Measurements from ENCODE around the gene TMEM185B.

Gene TMEM185B

DNA sequence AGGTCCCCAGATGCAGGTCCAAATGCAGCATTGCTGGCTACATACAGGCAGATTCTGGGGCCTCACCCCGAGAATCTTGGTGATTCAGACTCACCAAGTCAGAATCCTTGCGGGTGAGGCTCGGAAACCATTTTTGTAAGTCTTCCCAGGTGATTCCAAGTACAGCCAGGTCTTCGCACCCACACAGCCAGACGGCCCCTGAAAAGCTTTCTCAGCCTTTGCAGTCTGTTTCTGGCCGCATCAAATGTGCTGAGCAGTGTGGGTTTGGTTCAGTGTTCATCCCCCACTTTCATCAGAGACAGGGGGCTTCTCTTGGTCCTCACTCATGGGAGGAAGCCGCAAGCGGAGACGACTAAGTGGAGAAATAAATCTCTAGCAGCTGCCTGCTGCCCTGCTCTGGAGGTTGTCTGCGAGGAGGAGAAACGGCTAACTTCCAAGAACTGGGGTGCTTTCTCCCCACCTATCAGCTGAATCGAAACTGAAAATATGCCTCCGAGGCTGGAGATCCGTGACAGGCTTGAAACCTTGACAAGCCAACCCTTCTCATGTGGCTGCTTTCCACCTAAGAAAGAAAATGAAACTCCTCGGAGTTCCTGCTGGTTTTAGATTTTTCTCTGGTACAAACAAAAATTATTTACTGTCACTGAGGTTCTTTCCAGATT, 8.9 kb upstream of the TMEM185B start:
- peaks cover 10% of the 10 kb centered on the region for H3K4me1 Mint-ChIP-seq
- TF ChIP-seq, protein P1, sequence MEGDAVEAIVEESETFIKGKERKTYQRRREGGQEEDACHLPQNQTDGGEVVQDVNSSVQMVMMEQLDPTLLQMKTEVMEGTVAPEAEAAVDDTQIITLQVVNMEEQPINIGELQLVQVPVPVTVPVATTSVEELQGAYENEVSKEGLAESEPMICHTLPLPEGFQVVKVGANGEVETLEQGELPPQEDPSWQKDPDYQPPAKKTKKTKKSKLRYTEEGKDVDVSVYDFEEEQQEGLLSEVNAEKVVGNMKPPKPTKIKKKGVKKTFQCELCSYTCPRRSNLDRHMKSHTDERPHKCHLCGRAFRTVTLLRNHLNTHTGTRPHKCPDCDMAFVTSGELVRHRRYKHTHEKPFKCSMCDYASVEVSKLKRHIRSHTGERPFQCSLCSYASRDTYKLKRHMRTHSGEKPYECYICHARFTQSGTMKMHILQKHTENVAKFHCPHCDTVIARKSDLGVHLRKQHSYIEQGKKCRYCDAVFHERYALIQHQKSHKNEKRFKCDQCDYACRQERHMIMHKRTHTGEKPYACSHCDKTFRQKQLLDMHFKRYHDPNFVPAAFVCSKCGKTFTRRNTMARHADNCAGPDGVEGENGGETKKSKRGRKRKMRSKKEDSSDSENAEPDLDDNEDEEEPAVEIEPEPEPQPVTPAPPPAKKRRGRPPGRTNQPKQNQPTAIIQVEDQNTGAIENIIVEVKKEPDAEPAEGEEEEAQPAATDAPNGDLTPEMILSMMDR (IDR thresholded peaks at IDR 0.05; ENCODE audit: unreplicated experiment in 3 of 3), result no peak
- peak overlapping the region; percentile 28 to 71 (median 52) for H3K27ac Mint-ChIP-seq
- H3K9me3 Mint-ChIP-seq, result no peaks in the 10 kb centered on the region
- no peaks in the 10 kb centered on the region for H3K36me3 Mint-ChIP-seq (ENCODE audit: low read depth)
- peak overlapping the region; percentile 49 to 85 (median 76) for H3K4me3 Mint-ChIP-seq
- peaks cover 42% of the 10 kb centered on the region for H3K27me3 Mint-ChIP-seq (ENCODE audit: low read depth)

DNA sequence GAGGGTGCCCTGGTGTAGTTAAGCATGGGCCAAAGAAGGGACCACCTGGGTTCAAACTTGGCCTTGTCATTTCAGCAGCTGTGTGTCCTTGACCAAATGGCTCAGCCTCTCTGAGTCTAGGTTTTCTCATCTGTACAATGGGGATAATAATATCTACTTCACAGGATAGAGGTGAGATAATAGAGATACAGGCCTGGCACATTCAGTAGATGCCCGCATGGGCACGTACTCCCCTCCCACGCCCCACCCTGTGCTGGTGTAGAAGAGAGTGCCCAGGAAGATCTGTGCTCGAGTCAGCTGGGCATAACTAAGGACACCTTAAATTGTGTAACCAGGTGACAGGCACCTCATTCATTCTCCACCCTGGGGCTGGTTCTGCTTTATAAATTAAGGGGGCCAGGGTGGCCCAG, 8.4 kb upstream of the TMEM185B start:
- TF ChIP-seq, protein P1 (IDR thresholded peaks at IDR 0.05; ENCODE audit: unreplicated experiment in 3 of 3), result no peak
- no peaks in the 10 kb centered on the region for H3K36me3 Mint-ChIP-seq (ENCODE audit: low read depth)
- peak overlapping the region in 1 of 3 experiments; percentile 71 for H3K27ac Mint-ChIP-seq
- H3K4me3 Mint-ChIP-seq, result peak overlapping the region in 1 of 3 experiments; percentile 85
- no peaks in the 10 kb centered on the region for H3K9me3 Mint-ChIP-seq
- peaks cover 6% of the 10 kb centered on the region for H3K4me1 Mint-ChIP-seq
- H3K27me3 Mint-ChIP-seq (ENCODE audit: low read depth), result peaks cover 42% of the 10 kb centered on the region

DNA sequence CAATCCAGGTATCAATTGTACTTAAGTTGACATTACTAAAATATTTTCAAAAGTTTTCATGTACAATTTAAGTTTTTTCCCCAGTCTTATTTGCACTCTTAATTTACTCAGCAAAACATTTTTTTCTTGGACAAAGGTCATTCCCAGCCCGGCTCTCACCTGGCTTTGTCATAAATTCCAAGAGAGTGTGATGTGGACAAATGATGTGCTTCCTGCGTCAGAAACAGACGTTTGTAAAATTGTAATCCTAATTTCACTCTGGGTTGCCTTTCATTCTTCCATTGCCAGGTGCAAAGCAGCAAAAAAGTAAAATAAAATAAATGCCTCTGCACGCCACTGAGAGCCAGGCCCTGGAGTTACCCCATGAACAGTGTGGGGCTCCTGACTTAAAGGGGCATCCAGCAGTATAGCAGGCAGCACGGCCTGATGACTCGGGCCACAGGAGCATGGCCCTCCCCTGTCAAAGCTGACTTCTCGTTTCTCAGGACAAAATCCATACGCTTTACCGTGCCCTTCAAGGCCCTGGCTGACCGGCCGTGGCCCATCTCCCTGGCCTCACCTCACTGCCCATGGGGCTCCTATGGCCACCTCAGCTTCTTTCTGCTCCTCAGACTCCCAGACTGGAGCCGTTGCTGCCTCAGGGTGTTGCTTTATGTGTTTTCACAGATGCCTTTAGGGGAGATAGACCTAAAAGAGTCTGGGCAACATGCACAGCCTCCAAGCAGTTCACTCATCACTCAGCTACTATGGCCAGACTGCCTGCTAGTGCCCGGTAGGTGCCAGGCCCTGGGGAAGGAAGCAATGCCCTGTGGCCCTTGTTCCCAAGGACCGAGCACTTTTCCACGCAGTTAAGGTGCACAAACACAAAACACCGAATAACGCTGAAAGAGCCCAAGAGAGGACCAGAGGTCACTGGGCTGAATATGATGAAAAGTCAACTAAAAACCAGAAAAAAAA, 7.6 kb upstream of the TMEM185B start:
- Mint-ChIP-seq H3K9me3 (no peaks in the 10 kb centered on the region), H3K36me3 (ENCODE audit: low read depth) (no peaks in the 10 kb centered on the region), H3K27ac (no peak overlapping the region), H3K4me3 (peak overlapping the region in 1 of 3 experiments; percentile 49), H3K27me3 (ENCODE audit: low read depth) (peaks cover 49% of the 10 kb centered on the region), H3K4me1 (peaks cover 6% of the 10 kb centered on the region)
- TF ChIP-seq, protein P1 (IDR thresholded peaks at IDR 0.05; ENCODE audit: unreplicated experiment in 3 of 3), result no peak

DNA sequence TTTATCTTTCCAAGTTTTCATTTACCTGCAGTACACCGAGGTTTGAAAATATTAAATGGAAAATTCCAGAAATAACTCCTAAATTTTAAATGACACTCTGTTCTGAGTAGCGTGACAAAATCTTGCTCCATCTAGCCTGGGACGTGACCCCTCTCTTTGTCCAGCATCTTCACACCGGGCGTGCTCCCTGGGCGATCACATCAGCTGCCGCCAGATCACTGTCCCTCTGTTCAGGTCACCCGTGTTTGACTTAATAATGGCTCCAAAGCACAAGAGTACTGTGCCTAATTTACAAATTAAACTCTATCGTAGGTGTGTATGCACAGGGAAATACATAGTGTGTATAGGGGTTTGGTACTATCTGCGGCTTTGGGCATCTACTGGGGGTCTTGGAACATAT, 6.1 kb upstream of the TMEM185B start:
- Mint-ChIP-seq H3K27me3 (ENCODE audit: low read depth) (peaks cover 54% of the 10 kb centered on the region), H3K4me3 (no peak overlapping the region), H3K36me3 (ENCODE audit: low read depth) (no peaks in the 10 kb centered on the region), H3K9me3 (no peaks in the 10 kb centered on the region), H3K4me1 (peaks cover 6% of the 10 kb centered on the region), H3K27ac (no peak overlapping the region)
- TF ChIP-seq, protein P1 (IDR thresholded peaks at IDR 0.05; ENCODE audit: unreplicated experiment in 3 of 3), result no peak

DNA sequence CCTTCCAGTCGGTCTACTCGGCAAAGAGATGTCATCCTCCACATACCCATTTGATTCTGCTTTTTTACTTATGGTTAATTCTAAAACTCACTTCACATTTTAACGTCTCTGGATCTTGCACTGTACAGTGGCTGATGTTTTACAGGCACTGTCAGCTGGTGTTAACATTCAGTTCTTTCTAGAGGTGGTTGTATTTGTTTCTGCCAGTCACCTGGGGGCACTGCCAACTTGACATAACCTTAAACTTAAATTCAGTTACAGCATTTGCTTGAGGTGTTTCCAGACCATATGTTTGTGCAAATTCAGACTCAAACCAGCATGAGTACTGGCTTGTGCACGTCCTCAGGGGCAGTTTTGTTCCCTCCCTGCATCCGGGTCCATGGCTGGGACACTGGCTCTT, 5.3 kb upstream of the TMEM185B start:
- H3K9me3 Mint-ChIP-seq, result no peaks in the 10 kb centered on the region

More for the DNA sequence above, 5.3 kb upstream of the TMEM185B start:
- H3K27me3 Mint-ChIP-seq (ENCODE audit: low read depth), result peaks cover 54% of the 10 kb centered on the region
- H3K4me1 Mint-ChIP-seq, result peaks cover 6% of the 10 kb centered on the region
- peak overlapping the region in 1 of 3 experiments; percentile 0 for H3K27ac Mint-ChIP-seq
- H3K36me3 Mint-ChIP-seq (ENCODE audit: low read depth), result no peaks in the 10 kb centered on the region
- H3K4me3 Mint-ChIP-seq, result peak overlapping the region in 1 of 3 experiments; percentile 5
- TF ChIP-seq, protein P1 (IDR thresholded peaks at IDR 0.05; ENCODE audit: unreplicated experiment in 3 of 3), result no peak
